ENCODE measurements around the gene XYLB. TPM values are rescaled to one million over a fixed set of nuclear protein-coding genes. Genes with fewer than 3 reads are reported as not detected.

Gene XYLB
- total RNA-seq, 3 donors from 2014 or later (not counting 1 experiment from before 2014, with no cell fraction given) = 1.6 to 3.7 (median 2.4) TPM

GRCh38 chr3:38349684-38350359 is 3.2 kb downstream of the XYLB start:
- no peaks in the 10 kb centered on the region for H3K27me3 ChIP-seq (ENCODE audit: control insufficient read depth, insufficient read depth, low read length)
- WGBS (ENCODE audit: insufficient coverage) = 95% methylated on average over 8 of the region's 8 CpGs
- H3K36me3 Mint-ChIP-seq = no peaks in the 10 kb centered on the region
- H3K9me3 Mint-ChIP-seq = no peaks in the 10 kb centered on the region
- no peak overlapping the region for H3K27ac ChIP-seq (ENCODE audit: low read length)
- TF ChIP-seq CTCF (IDR thresholded peaks at IDR 0.05) = no peak
- ATAC-seq (no peak), DNase-seq (no peak)
- H3K27me3 Mint-ChIP-seq (ENCODE audit: low read depth in 2 of 2) = no peaks in the 10 kb centered on the region
- no peaks in the 10 kb centered on the region for H3K36me3 ChIP-seq (ENCODE audit: control insufficient read depth, insufficient read depth, low read length)
- H3K4me1 Mint-ChIP-seq = peaks cover 0 to 10% of the 10 kb centered on the region in 2 donors
- H3K9me3 ChIP-seq (ENCODE audit: control insufficient read depth, insufficient read depth, low read length) = no peaks in the 10 kb centered on the region
- intact Hi-C loops (cut with micrococcal nuclease) = no loop called here
- H3K4me3 Mint-ChIP-seq = no peak overlapping the region
- H3K27ac Mint-ChIP-seq = no peak overlapping the region
- no peak overlapping the region for H3K4me3 ChIP-seq (ENCODE audit: low read length)
- H3K4me1 ChIP-seq (ENCODE audit: control insufficient read depth, insufficient read depth, low read length) = peaks cover 13% of the 10 kb centered on the region

GRCh38 chr3:38353151-38353550 is 6.6 kb downstream of the XYLB start:
- H3K9me3 Mint-ChIP-seq = no peaks in the 10 kb centered on the region
- no peak for DNase-seq
- WGBS (ENCODE audit: insufficient coverage) = 100% methylated on average over 1 of the region's 4 CpGs
- intact Hi-C loops (cut with micrococcal nuclease) = no loop called here
- H3K27me3 Mint-ChIP-seq (ENCODE audit: low read depth in 2 of 2) = no peaks in the 10 kb centered on the region
- Histone ChIP-seq H3K9me3 (ENCODE audit: control insufficient read depth, insufficient read depth, low read length) (no peaks in the 10 kb centered on the region), H3K4me1 (ENCODE audit: control insufficient read depth, insufficient read depth, low read length) (no peaks in the 10 kb centered on the region), H3K27me3 (ENCODE audit: control insufficient read depth, insufficient read depth, low read length) (no peaks in the 10 kb centered on the region), H3K27ac (ENCODE audit: low read length) (no peak overlapping the region), H3K36me3 (ENCODE audit: control insufficient read depth, insufficient read depth, low read length) (no peaks in the 10 kb centered on the region), H3K4me3 (ENCODE audit: low read length) (no peak overlapping the region)
- H3K4me3 Mint-ChIP-seq = no peak overlapping the region
- no peak overlapping the region for H3K27ac Mint-ChIP-seq
- H3K4me1 Mint-ChIP-seq = peaks cover 0 to 2% of the 10 kb centered on the region in 2 donors
- TF ChIP-seq CTCF (IDR thresholded peaks at IDR 0.05) = no peak
- H3K36me3 Mint-ChIP-seq = no peaks in the 10 kb centered on the region
- ATAC-seq = no peak

- no peaks in the 10 kb centered on the region for H3K36me3 Mint-ChIP-seq
- Histone ChIP-seq H3K36me3 (ENCODE audit: control insufficient read depth, insufficient read depth, low read length) (no peaks in the 10 kb centered on the region), H3K9me3 (ENCODE audit: control insufficient read depth, insufficient read depth, low read length) (no peaks in the 10 kb centered on the region), H3K27me3 (ENCODE audit: control insufficient read depth, insufficient read depth, low read length) (no peaks in the 10 kb centered on the region), H3K27ac (ENCODE audit: low read length) (no peak overlapping the region), H3K4me1 (ENCODE audit: control insufficient read depth, insufficient read depth, low read length) (no peaks in the 10 kb centered on the region), H3K4me3 (ENCODE audit: low read length) (no peak overlapping the region)
- no peak overlapping the region for H3K27ac Mint-ChIP-seq
- no peaks in the 10 kb centered on the region for H3K9me3 Mint-ChIP-seq
- ATAC-seq = no peak
- no peaks in the 10 kb centered on the region for H3K4me1 Mint-ChIP-seq
- no peak for TF ChIP-seq CTCF (IDR thresholded peaks at IDR 0.05)
- no peak for DNase-seq
- intact Hi-C loops (cut with micrococcal nuclease) = no loop called here
- H3K4me3 Mint-ChIP-seq = no peak overlapping the region
- 61% methylated on average over 2 of the region's 4 CpGs for WGBS (ENCODE audit: insufficient coverage)
- no peaks in the 10 kb centered on the region for H3K27me3 Mint-ChIP-seq (ENCODE audit: low read depth in 2 of 2)
Measured at GRCh38 chr3:38354588-38355330, 8.2 kb downstream of the XYLB start.
